Measurements from ENCODE around the gene RASA1. TPM values are rescaled to one million over a fixed set of nuclear protein-coding genes. Genes with fewer than 3 reads are reported as not detected.
A peak's percentile ranks its signal among the peaks of the same experiment; 100 is the strongest.
"Not testable (repeated sequence)": the region's sequence is repeated elsewhere in the genome, so short reads cannot be mapped to it uniquely, and the experiment has no call there.

Gene RASA1
- total and polyA plus RNA-seq, 4 donors: 34.3 to 46.9 (median 40.3) TPM

DNA sequence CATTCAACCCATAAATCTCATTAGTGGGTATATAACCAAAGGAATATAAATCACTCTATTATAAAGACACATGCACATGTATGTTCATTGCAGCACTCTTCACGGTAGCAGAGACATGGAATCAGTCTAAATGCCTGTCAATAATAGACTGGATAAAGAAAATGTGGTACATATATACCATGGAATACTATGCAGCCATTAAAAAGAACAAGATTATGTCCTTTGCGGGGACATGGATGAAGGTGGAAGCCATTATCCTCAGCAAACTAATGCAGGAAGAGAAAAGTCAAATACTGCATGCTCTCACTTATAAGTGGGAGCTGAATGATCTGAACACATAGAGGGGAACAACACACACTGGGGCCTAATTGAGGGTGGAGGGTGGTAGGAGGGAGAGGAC, 38.4 kb downstream of the RASA1 start:
- H3K4me3 ChIP-seq (ENCODE audit: low read depth, low read length); H3K9me3 ChIP-seq (ENCODE audit: control insufficient read depth, insufficient read depth, low read length); DNase-seq (ENCODE audit: low read depth in 4 of 6, low spot score in 6 of 6); H3K4me1 ChIP-seq (ENCODE audit: control insufficient read depth, insufficient read depth, low read length); H3K36me3 ChIP-seq (ENCODE audit: control insufficient read depth, insufficient read depth, low read length); H3K27ac ChIP-seq (ENCODE audit: low read depth, low read length); H3K27me3 ChIP-seq (ENCODE audit: control insufficient read depth, insufficient read depth, low read length): not testable (repeated sequence)
- no CpG with 5 or more reads among the region's 2 CpGs for WGBS (ENCODE audit: insufficient coverage)

DNA sequence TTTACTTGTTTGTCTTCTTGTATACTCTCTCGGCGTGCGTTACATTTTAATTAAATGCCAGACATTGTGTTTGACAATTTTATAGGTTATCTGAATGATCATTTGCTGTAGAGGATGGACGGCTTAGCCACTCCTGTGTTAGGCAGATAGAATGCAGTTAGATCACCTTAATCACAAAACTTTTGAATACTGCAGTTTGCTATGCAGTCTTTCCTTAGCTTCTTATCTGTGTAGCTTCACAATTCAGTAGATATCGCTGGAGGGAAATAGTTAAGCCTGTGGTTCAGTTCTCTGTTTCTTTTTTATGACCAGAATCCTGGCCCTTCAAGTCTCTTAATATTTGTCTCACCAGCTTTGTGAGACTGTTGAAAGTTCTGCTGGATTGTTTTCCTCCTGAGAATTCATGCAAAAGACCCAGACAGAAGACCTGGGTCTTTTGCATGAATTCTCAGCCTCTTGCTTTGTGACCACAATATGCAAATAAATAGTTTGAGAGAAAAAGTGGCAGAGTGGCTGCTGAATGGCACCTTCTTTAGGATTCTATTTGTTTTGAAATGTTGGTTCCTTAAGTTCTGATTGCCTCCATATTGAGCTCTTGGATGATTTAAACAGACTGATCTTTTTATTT, 40.2 kb downstream of the RASA1 start:
- Histone ChIP-seq H3K27me3 (ENCODE audit: control insufficient read depth, insufficient read depth, low read length) (no peaks in the 10 kb centered on the region), H3K4me1 (ENCODE audit: control insufficient read depth, insufficient read depth, low read length) (no peaks in the 10 kb centered on the region), H3K9me3 (ENCODE audit: control insufficient read depth, insufficient read depth, low read length) (no peaks in the 10 kb centered on the region), H3K27ac (ENCODE audit: low read depth, low read length) (no peak overlapping the region), H3K4me3 (ENCODE audit: low read depth, low read length) (no peak overlapping the region), H3K36me3 (ENCODE audit: control insufficient read depth, insufficient read depth, low read length) (peaks cover 3% of the 10 kb centered on the region)
- WGBS (ENCODE audit: insufficient coverage): no CpG with 5 or more reads among the region's 5 CpGs
- no peak for DNase-seq (ENCODE audit: low read depth in 4 of 6, low spot score in 6 of 6)

DNA sequence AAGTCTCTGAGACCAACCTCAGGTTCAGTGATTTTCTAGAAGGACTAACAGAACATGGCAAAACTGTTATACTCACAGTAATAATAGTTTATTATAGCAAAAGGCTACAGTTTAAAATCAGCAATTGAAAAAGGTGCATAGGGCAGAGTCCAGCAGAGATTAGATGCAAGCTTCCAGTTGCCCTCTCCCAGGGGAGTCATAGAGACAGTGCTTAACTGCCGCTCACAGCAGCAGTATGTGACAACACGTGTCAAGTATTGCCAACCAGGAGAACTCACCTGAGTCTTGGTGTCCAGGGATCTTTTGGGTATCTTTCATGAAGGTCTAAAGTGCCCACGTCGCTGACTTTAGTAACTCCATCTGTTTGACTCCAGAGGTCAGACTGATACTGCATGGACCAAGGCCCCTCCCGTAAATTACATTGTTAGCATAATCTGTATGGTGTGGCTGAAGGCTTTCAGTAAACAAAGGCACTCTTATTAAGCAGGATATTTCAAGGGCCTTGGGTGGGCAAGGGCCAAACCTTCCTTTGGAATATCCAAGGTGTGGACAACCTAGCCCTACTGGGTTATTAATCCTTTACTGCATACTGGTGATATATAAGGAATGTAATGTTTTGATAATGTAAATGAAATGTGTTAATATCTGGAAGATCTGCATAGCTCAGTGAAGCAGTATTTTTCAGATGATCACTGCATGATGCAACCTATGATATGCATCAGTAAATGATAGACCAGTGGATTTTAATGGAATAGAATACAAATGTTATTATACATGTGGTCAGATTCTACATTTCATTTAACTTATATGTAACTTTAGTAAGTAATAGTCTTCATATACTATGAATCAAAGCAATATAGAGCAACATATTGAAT, 44.0 kb downstream of the RASA1 start:
- DNase-seq (ENCODE audit: low read depth in 4 of 6, low spot score in 6 of 6): no peak
- no peaks in the 10 kb centered on the region for H3K9me3 ChIP-seq (ENCODE audit: control insufficient read depth, insufficient read depth, low read length)
- H3K27ac ChIP-seq (ENCODE audit: low read depth, low read length): no peak overlapping the region
- no peaks in the 10 kb centered on the region for H3K27me3 ChIP-seq (ENCODE audit: control insufficient read depth, insufficient read depth, low read length)
- no peaks in the 10 kb centered on the region for H3K36me3 ChIP-seq (ENCODE audit: control insufficient read depth, insufficient read depth, low read length)
- WGBS (ENCODE audit: insufficient coverage): 69% methylated on average over 3 of the region's 5 CpGs
- H3K4me1 ChIP-seq (ENCODE audit: control insufficient read depth, insufficient read depth, low read length): no peaks in the 10 kb centered on the region
- no peak overlapping the region for H3K4me3 ChIP-seq (ENCODE audit: low read depth, low read length)

GRCh38 chr5:87313216-87313615, 45.5 kb downstream of the RASA1 start:
- no peak overlapping the region for H3K4me3 ChIP-seq (ENCODE audit: low read depth, low read length)
- H3K36me3 ChIP-seq (ENCODE audit: control insufficient read depth, insufficient read depth, low read length): no peaks in the 10 kb centered on the region
- DNase-seq (ENCODE audit: low read depth in 4 of 6, low spot score in 6 of 6): peak in 1 of 6 donors; percentile 11
- H3K27ac ChIP-seq (ENCODE audit: low read depth, low read length): no peak overlapping the region
- H3K4me1 ChIP-seq (ENCODE audit: control insufficient read depth, insufficient read depth, low read length): no peaks in the 10 kb centered on the region
- H3K27me3 ChIP-seq (ENCODE audit: control insufficient read depth, insufficient read depth, low read length): no peaks in the 10 kb centered on the region
- 87% methylated on average over 2 of the region's 3 CpGs for WGBS (ENCODE audit: insufficient coverage)
- no peaks in the 10 kb centered on the region for H3K9me3 ChIP-seq (ENCODE audit: control insufficient read depth, insufficient read depth, low read length)

- Histone ChIP-seq H3K36me3 (ENCODE audit: control insufficient read depth, insufficient read depth, low read length) (peaks cover 3% of the 10 kb centered on the region), H3K9me3 (ENCODE audit: control insufficient read depth, insufficient read depth, low read length) (peaks cover 7% of the 10 kb centered on the region), H3K27me3 (ENCODE audit: control insufficient read depth, insufficient read depth, low read length) (no peaks in the 10 kb centered on the region), H3K4me1 (ENCODE audit: control insufficient read depth, insufficient read depth, low read length) (no peaks in the 10 kb centered on the region), H3K27ac (ENCODE audit: low read depth, low read length) (no peak overlapping the region), H3K4me3 (ENCODE audit: low read depth, low read length) (no peak overlapping the region)
- no peak for DNase-seq (ENCODE audit: low read depth in 4 of 6, low spot score in 6 of 6)
- 100% methylated on average over 2 of the region's 2 CpGs for whole genome bisulfite sequencing (ENCODE audit: insufficient coverage)
Observed at GRCh38 chr5:87319469-87319868, 51.8 kb downstream of the RASA1 start.

DNA sequence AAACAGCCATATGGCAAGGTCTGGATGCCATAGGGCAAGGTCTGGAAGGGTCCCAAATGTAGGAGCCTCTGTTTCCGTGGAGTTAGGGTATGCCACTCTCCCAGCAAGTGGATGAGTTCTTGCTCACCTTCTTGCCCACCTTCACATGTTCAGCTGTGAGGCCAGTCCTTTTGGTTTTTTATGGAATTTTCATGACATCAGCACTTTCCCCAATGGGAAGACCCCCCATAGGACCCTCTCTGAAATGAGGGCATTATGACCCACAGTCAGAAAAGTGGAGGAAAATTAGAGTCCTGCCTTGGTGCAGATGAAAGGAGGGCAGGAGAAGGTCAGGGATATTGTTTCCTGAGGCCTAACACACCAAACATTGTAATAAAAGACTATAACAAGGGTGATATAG, 53.9 kb downstream of the RASA1 start:
- Histone ChIP-seq H3K9me3 (ENCODE audit: control insufficient read depth, insufficient read depth, low read length) (peaks cover 7% of the 10 kb centered on the region), H3K27me3 (ENCODE audit: control insufficient read depth, insufficient read depth, low read length) (no peaks in the 10 kb centered on the region), H3K4me1 (ENCODE audit: control insufficient read depth, insufficient read depth, low read length) (no peaks in the 10 kb centered on the region), H3K27ac (ENCODE audit: low read depth, low read length) (no peak overlapping the region), H3K36me3 (ENCODE audit: control insufficient read depth, insufficient read depth, low read length) (peaks cover 3% of the 10 kb centered on the region), H3K4me3 (ENCODE audit: low read depth, low read length) (no peak overlapping the region)
- no peak for DNase-seq (ENCODE audit: low read depth in 4 of 6, low spot score in 6 of 6)
- no CpG with 5 or more reads among the region's 1 CpG for WGBS (ENCODE audit: insufficient coverage)

DNA sequence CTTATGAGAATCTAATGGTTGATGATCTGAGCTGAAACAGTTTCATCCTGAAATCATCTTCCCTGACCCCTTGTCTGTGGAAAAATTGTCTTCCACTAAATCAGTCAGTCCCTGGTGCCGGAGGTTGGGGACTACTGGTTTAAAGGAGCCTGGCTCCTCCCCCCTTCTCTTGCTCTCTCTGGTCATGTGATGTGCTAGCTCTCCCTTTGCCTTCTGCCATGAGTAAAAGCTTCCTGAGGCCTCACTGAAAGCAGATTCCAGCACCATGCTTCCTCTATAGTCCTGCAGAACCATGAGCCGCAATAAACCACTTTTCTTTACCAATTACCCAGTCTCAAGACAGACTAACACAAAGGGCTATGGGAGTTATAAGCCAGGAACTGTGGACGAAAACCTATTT, 54.7 kb downstream of the RASA1 start:
- no peak for DNase-seq (ENCODE audit: low read depth in 4 of 6, low spot score in 6 of 6)
- WGBS (ENCODE audit: insufficient coverage): 100% methylated on average over 1 of the region's 3 CpGs
- H3K9me3 ChIP-seq (ENCODE audit: control insufficient read depth, insufficient read depth, low read length): peaks cover 7% of the 10 kb centered on the region
- no peak overlapping the region for H3K4me3 ChIP-seq (ENCODE audit: low read depth, low read length)
- H3K27me3 ChIP-seq (ENCODE audit: control insufficient read depth, insufficient read depth, low read length): no peaks in the 10 kb centered on the region
- H3K4me1 ChIP-seq (ENCODE audit: control insufficient read depth, insufficient read depth, low read length): no peaks in the 10 kb centered on the region
- H3K27ac ChIP-seq (ENCODE audit: low read depth, low read length): no peak overlapping the region
- peaks cover 3% of the 10 kb centered on the region for H3K36me3 ChIP-seq (ENCODE audit: control insufficient read depth, insufficient read depth, low read length)

- no peak for DNase-seq (ENCODE audit: low read depth in 4 of 6, low spot score in 6 of 6)
- WGBS (ENCODE audit: insufficient coverage): no CpG with 5 or more reads among the region's 2 CpGs
- H3K27ac ChIP-seq (ENCODE audit: low read depth, low read length): no peak overlapping the region
- H3K27me3 ChIP-seq (ENCODE audit: control insufficient read depth, insufficient read depth, low read length): no peaks in the 10 kb centered on the region
- no peaks in the 10 kb centered on the region for H3K36me3 ChIP-seq (ENCODE audit: control insufficient read depth, insufficient read depth, low read length)
- H3K9me3 ChIP-seq (ENCODE audit: control insufficient read depth, insufficient read depth, low read length): no peaks in the 10 kb centered on the region
- no peak overlapping the region for H3K4me3 ChIP-seq (ENCODE audit: low read depth, low read length)
- no peaks in the 10 kb centered on the region for H3K4me1 ChIP-seq (ENCODE audit: control insufficient read depth, insufficient read depth, low read length)
Observed at GRCh38 chr5:87327998-87328397, 60.3 kb downstream of the RASA1 start.

- Histone ChIP-seq H3K4me3 (ENCODE audit: low read depth, low read length) (no peak overlapping the region), H3K27ac (ENCODE audit: low read depth, low read length) (no peak overlapping the region)
- no peak for DNase-seq (ENCODE audit: low read depth in 4 of 6, low spot score in 6 of 6)
Observed at GRCh38 chr5:87329114-87329513, 61.4 kb downstream of the RASA1 start.

GRCh38 chr5:87339986-87340385, 72.3 kb downstream of the RASA1 start:
- no peaks in the 10 kb centered on the region for H3K27me3 ChIP-seq (ENCODE audit: control insufficient read depth, insufficient read depth, low read length)
- H3K27ac ChIP-seq (ENCODE audit: low read depth, low read length): no peak overlapping the region
- H3K4me1 ChIP-seq (ENCODE audit: control insufficient read depth, insufficient read depth, low read length): no peaks in the 10 kb centered on the region
- H3K36me3 ChIP-seq (ENCODE audit: control insufficient read depth, insufficient read depth, low read length): peaks cover 6% of the 10 kb centered on the region
- H3K9me3 ChIP-seq (ENCODE audit: control insufficient read depth, insufficient read depth, low read length): no peaks in the 10 kb centered on the region
- no peak for DNase-seq (ENCODE audit: low read depth in 4 of 6, low spot score in 6 of 6)
- no peak overlapping the region for H3K4me3 ChIP-seq (ENCODE audit: low read depth, low read length)

More at GRCh38 chr5:87329114-87329513, 61.4 kb downstream of the RASA1 start:
- Histone ChIP-seq H3K27me3 (ENCODE audit: control insufficient read depth, insufficient read depth, low read length) (no peaks in the 10 kb centered on the region), H3K4me1 (ENCODE audit: control insufficient read depth, insufficient read depth, low read length) (no peaks in the 10 kb centered on the region), H3K36me3 (ENCODE audit: control insufficient read depth, insufficient read depth, low read length) (no peaks in the 10 kb centered on the region), H3K9me3 (ENCODE audit: control insufficient read depth, insufficient read depth, low read length) (no peaks in the 10 kb centered on the region)
- no CpG with 5 or more reads among the region's 6 CpGs for WGBS (ENCODE audit: insufficient coverage)

All from spinal cord (tissue), 10 donors.